Ishikawa (cell line): Measurements from ENCODE around the gene VSNL1.

Source experiments
- CEBPB ChIP-seq: IDR thresholded peaks from 2 replicates; pipeline ENCODE4 v1.6.1; 2012
- CREB1 ChIP-seq: IDR thresholded peaks from 2 replicates; pipeline ENCODE4 v1.6.1; 2012; ENCODE audit warnings: low read depth
- EGR1 ChIP-seq: IDR thresholded peaks from 2 replicates; pipeline ENCODE4 v1.6.1; 2012
- EP300 ChIP-seq: IDR thresholded peaks from 2 replicates; pipeline ENCODE4 v1.6.1; 2012; ENCODE audit warnings: borderline replicate concordance
- FOXM1 ChIP-seq: IDR thresholded peaks from 2 replicates; pipeline ENCODE4 v1.6.1; 2012; ENCODE audit warnings: low read depth, borderline replicate concordance
- MAX ChIP-seq: IDR thresholded peaks from 2 replicates; pipeline ENCODE4 v1.6.1; 2012
- NFIC ChIP-seq: IDR thresholded peaks from 2 replicates; pipeline ENCODE4 v1.6.1; 2012
- RAD21 ChIP-seq: IDR thresholded peaks from 2 replicates; pipeline ENCODE4 v1.6.1; 2012; ENCODE audit warnings: low read depth
- TAF1 ChIP-seq: IDR thresholded peaks from 2 replicates; pipeline ENCODE4 v1.6.1; 2012; ENCODE audit warnings: low read depth, mild to moderate bottlenecking
- TCF12 ChIP-seq: IDR thresholded peaks from 2 replicates; pipeline ENCODE4 v1.6.1; 2012; ENCODE audit warnings: low read depth
- TEAD4 ChIP-seq: IDR thresholded peaks from 2 replicates; pipeline ENCODE4 v1.6.1; 2012
- USF1 ChIP-seq: IDR thresholded peaks from 2 replicates; pipeline ENCODE4 v1.6.1; 2012
- YY1 ChIP-seq: IDR thresholded peaks from 2 replicates; pipeline ENCODE4 v1.6.1; 2012; ENCODE audit warnings: low read depth
- ZBTB7A ChIP-seq: IDR thresholded peaks from 2 replicates; pipeline ENCODE4 v1.6.1; 2012; ENCODE audit warnings: low read depth
- TF ChIP-seq, protein P1 (sequence below): IDR thresholded peaks from 2 replicates; pipeline ENCODE4 v1.6.1; 2012; ENCODE audit warnings: low read depth, mild to moderate bottlenecking

Gene VSNL1

DNA sequence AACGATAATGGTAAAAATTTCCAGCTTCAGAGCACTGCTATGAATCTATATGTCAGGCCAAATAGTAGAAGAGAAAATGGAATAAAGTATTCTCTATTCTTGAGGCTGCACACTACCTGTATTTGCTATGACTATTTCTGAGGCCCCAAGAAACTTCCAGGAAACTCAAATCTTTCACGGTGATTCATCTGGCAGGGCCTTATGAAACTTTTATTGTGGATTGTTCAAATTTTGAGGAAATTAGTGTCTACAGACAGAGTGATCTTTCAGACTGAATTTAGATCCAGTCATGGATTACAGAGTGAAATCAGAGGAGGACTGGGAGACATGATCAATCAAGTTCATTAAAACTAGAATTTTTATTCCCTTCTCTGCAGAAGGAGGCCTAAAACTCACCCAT lies 4.1 kb upstream of the VSNL1 start:
- TF ChIP-seq EGR1 (no peak), YY1 (no peak), CEBPB (no peak), MAX (no peak)
- TF ChIP-seq, protein P1, sequence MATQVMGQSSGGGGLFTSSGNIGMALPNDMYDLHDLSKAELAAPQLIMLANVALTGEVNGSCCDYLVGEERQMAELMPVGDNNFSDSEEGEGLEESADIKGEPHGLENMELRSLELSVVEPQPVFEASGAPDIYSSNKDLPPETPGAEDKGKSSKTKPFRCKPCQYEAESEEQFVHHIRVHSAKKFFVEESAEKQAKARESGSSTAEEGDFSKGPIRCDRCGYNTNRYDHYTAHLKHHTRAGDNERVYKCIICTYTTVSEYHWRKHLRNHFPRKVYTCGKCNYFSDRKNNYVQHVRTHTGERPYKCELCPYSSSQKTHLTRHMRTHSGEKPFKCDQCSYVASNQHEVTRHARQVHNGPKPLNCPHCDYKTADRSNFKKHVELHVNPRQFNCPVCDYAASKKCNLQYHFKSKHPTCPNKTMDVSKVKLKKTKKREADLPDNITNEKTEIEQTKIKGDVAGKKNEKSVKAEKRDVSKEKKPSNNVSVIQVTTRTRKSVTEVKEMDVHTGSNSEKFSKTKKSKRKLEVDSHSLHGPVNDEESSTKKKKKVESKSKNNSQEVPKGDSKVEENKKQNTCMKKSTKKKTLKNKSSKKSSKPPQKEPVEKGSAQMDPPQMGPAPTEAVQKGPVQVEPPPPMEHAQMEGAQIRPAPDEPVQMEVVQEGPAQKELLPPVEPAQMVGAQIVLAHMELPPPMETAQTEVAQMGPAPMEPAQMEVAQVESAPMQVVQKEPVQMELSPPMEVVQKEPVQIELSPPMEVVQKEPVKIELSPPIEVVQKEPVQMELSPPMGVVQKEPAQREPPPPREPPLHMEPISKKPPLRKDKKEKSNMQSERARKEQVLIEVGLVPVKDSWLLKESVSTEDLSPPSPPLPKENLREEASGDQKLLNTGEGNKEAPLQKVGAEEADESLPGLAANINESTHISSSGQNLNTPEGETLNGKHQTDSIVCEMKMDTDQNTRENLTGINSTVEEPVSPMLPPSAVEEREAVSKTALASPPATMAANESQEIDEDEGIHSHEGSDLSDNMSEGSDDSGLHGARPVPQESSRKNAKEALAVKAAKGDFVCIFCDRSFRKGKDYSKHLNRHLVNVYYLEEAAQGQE, result no peak

- TF ChIP-seq ZBTB7A (no peak), CEBPB (no peak), CREB1 (no peak), TAF1 (no peak), TEAD4 (no peak), NFIC (no peak)
- TF ChIP-seq, protein P1, result no peak
Observed at GRCh38 chr2:17538022-17538843, 2.3 kb upstream of the VSNL1 start.

- TF ChIP-seq CEBPB (peak; percentile 35; the same call in 1 of the 2 replicates), YY1 (no peak), RAD21 (no peak), MAX (no peak), CREB1 (no peak), ZBTB7A (no peak), TEAD4 (no peak), TAF1 (no peak)
Observed at GRCh38 chr2:17538844-17539554, 1.5 kb upstream of the VSNL1 start.

DNA sequence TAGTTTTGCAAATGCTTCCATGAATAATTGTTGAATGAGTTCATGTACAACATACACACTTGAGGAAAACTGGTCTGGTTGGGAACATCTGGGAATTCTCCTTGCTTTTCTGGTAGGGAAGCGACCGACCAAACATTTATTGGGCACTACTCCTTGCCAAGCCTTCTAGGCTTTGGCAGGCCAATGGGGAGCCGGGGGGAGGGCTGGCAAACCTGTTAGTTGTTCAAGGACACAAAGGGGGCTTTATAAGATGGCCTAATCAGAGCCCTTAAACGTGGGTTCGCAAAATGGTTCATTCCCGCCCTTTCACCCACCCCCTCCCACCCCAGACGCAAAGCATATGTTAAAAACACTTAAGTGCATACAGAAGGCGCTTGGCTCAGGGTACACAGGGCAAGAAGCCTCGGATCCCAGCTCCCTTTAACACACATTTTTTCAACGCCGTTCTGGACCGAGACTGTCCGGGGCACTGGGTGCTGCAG lies 844 bp upstream of the VSNL1 start:
- TF ChIP-seq TEAD4, result no peak
- TF ChIP-seq TCF12, result no peak
- TF ChIP-seq TAF1, result no peak
- TF ChIP-seq ZBTB7A, result no peak
- no peak for TF ChIP-seq CEBPB
- no peak for TF ChIP-seq FOXM1
- no peak for TF ChIP-seq YY1

DNA sequence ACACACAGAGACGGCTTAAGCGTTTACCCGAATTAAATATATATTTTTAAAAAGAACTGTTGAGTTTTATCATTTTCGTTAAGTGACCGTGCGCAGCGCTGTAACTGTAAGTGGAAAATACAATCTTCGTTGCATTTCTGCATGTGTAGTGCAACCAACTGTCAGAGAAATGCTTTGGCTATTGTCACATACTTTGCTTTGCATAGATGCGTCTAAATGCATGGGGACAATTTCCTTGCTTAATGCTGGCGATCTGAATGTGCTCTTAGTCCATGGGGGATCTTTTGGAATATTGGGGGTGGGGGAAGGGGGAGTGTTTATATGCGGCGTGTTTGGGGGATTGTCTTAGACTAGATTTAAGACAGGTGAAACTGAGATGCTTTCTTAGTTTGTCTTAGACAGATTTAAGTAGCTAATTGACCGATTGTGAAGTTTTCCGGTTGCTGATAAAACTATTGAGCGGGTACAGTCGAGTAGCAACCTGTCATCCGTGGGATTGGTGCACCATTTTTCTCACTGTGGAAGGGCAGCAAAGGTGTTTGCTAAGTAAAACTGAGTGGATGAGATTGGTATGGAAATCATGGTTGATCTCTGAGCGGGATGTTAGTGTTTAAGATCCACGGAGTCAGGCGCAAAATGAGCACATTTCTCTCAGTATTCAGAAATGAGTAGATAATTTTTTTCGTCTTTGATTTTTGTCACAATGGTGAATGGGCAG lies 476 bp downstream of the VSNL1 start:
- TF ChIP-seq EGR1 (no peak), EP300 (no peak), TEAD4 (no peak), ZBTB7A (no peak), FOXM1 (no peak), CREB1 (no peak), MAX (no peak), CEBPB (no peak), USF1 (no peak), TAF1 (no peak), TCF12 (no peak), YY1 (no peak), RAD21 (no peak), NFIC (no peak)
- TF ChIP-seq, protein P1, result no peak
